SU-DHL-6 (cell line): ENCODE data around the gene BRICD5.

Experiments
- H2AFZ ChIP-seq: fragments of 200-600 bp; sonication (generic); 2 replicates; pipeline ENCODE4 v1.6.1; 2014; ENCODE audit warnings: low read depth, mild to moderate bottlenecking, moderate library complexity, mixed read lengths, antibody characterized with exemption, low read length; ENCODE audit not compliant: severe bottlenecking
- H3F3A ChIP-seq: fragments of 200-600 bp; shearing (Covaris generic); 2 replicates; pipeline ENCODE4 v1.6.0; 2016; ENCODE audit warnings: antibody characterized with exemption, mild to moderate bottlenecking; ENCODE audit not compliant: insufficient read depth
- H3K27ac ChIP-seq: fragments of 200-600 bp; sonication (generic); 2 replicates; pipeline ENCODE4 v1.5.1; 2016; ENCODE audit warnings: low read depth, mild to moderate bottlenecking, low read length, moderate library complexity, mixed read lengths
- H3K27me3 ChIP-seq: fragments of 200-600 bp; sonication (generic), shearing (Covaris generic); 2 replicates; pipeline ENCODE4 v1.6.0; 2014; ENCODE audit warnings: mild to moderate bottlenecking, low read length
- H3K36me3 ChIP-seq: fragments of 200-600 bp; sonication (generic); 2 replicates; pipeline ENCODE4 v1.6.1; 2014; ENCODE audit warnings: mild to moderate bottlenecking, low read length, mixed read lengths
- H3K4me2 ChIP-seq: fragments of 300-600, 200-600 bp; shearing (Covaris generic), sonication (generic); 2 replicates; pipeline ENCODE4 v1.6.0; 2014; ENCODE audit warnings: low read length, low read depth, mild to moderate bottlenecking; ENCODE audit not compliant: poor library complexity, severe bottlenecking
- H3K4me3 ChIP-seq: fragments of 200-600 bp; sonication (generic); 2 replicates; pipeline ENCODE4 v1.5.1; 2014; ENCODE audit warnings: antibody characterized with exemption, low read length, mild to moderate bottlenecking, mixed read lengths; ENCODE audit not compliant: insufficient read depth, poor library complexity, severe bottlenecking
- H3K79me2 ChIP-seq: fragments of 200-600 bp; sonication (generic); 2 replicates; pipeline ENCODE4 v1.6.1; 2014; ENCODE audit warnings: mild to moderate bottlenecking, low read length, moderate library complexity; ENCODE audit not compliant: insufficient read depth
- H3K9ac ChIP-seq: fragments of 200-600 bp; sonication (generic); 2 replicates; pipeline ENCODE4 v1.7.0; 2014; ENCODE audit warnings: mild to moderate bottlenecking, low read length
- H3K9me2 ChIP-seq: fragments of 200-600 bp; sonication (generic); replicated peaks from 2 replicates; pipeline ENCODE4 v1.6.1; 2014; ENCODE audit warnings: low read length; ENCODE audit not compliant: insufficient read depth
- H3K9me3 ChIP-seq: fragments of 200-600 bp; sonication (generic); 2 replicates; pipeline ENCODE4 v1.6.1; 2014; ENCODE audit warnings: low read length, mixed read lengths; ENCODE audit not compliant: insufficient read depth
- H4K20me1 ChIP-seq: fragments of 200-600 bp; sonication (generic); 2 replicates; pipeline ENCODE4 v1.6.1; 2014; ENCODE audit warnings: low read depth, mild to moderate bottlenecking, antibody characterized with exemption, low read length, moderate library complexity, mixed read lengths
- CTCF ChIP-seq: fragments of 200-600 bp; sonication (generic); IDR thresholded peaks from one replicate; pipeline ENCODE4 v1.5.1; 2017; ENCODE audit warnings: antibody characterized with exemption, mild to moderate bottlenecking, low read length, moderate library complexity; ENCODE audit not compliant: insufficient read depth, poor library complexity, severe bottlenecking
- EZH2phosphoT487 ChIP-seq: fragments of 200-600 bp; sonication (generic), shearing (Covaris generic); conservative IDR thresholded peaks from 2 replicates; pipeline ENCODE4 v1.6.1; 2018; ENCODE audit warnings: mild to moderate bottlenecking, antibody characterized with exemption, low read length, moderate library complexity, mixed read lengths

BRICD5 gene

DNA sequence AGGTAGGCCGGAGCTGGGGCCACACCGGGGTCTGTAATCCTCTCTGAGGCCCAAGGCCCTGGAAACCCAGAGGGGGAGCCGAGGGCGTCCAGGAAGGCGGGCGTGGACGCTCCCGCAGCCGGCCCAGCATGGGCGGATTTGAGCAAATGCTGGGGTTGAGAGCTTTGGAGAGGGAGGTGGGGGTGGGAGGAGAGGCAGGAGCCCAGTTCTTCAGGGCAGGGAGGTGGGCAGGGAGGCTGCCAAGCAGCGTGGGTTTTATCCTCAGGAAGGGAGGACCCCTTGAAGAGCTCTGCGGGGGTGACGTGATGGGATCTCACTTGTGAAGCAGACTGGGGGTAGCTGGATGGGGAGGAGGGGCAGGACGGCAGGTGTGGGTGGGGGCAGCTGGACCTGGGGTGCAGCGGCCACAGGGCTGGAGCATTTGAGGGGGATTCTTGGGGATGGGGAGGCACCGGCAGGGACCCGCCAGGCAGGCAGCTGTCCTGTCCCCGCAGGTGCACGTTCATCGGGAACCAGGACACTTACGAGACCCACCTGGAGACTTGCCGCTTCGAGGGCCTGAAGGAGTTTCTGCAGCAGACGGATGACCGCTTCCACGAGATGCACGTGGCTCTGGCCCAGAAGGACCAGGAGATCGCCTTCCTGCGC lies 37.9 kb downstream of the BRICD5 start:
- Histone ChIP-seq H3K9me2 (no peaks in the 10 kb centered on the region), H4K20me1 (no peaks in the 10 kb centered on the region), H3K9me3 (no peaks in the 10 kb centered on the region), H3K9ac (no peak overlapping the region), H3K4me3 (no peak overlapping the region), H3K27me3 (no peaks in the 10 kb centered on the region), H3K4me2 (no peak overlapping the region), H3K79me2 (no peaks in the 10 kb centered on the region), H2AFZ (no peak overlapping the region), H3K36me3 (no peaks in the 10 kb centered on the region), H3K27ac (no peak overlapping the region), H3F3A (no peaks in the 10 kb centered on the region)
- TF ChIP-seq CTCF: no peak
- TF ChIP-seq EZH2phosphoT487: no peak

- no peak overlapping the region for H3K4me3 ChIP-seq
- H2AFZ ChIP-seq: no peak overlapping the region
- H3K36me3 ChIP-seq: no peaks in the 10 kb centered on the region
- no peak for TF ChIP-seq CTCF
- TF ChIP-seq EZH2phosphoT487: no peak
- H3K9ac ChIP-seq: no peak overlapping the region
- no peak overlapping the region for H3K4me2 ChIP-seq
- no peaks in the 10 kb centered on the region for H3K9me3 ChIP-seq
- no peaks in the 10 kb centered on the region for H3F3A ChIP-seq
- no peaks in the 10 kb centered on the region for H4K20me1 ChIP-seq
- H3K27me3 ChIP-seq: no peaks in the 10 kb centered on the region
- H3K9me2 ChIP-seq: no peaks in the 10 kb centered on the region
- no peaks in the 10 kb centered on the region for H3K79me2 ChIP-seq
- no peak overlapping the region for H3K27ac ChIP-seq
These were observed 39.0 kb downstream of the BRICD5 start for GRCh38 chr16:2171601-2172178.

DNA sequence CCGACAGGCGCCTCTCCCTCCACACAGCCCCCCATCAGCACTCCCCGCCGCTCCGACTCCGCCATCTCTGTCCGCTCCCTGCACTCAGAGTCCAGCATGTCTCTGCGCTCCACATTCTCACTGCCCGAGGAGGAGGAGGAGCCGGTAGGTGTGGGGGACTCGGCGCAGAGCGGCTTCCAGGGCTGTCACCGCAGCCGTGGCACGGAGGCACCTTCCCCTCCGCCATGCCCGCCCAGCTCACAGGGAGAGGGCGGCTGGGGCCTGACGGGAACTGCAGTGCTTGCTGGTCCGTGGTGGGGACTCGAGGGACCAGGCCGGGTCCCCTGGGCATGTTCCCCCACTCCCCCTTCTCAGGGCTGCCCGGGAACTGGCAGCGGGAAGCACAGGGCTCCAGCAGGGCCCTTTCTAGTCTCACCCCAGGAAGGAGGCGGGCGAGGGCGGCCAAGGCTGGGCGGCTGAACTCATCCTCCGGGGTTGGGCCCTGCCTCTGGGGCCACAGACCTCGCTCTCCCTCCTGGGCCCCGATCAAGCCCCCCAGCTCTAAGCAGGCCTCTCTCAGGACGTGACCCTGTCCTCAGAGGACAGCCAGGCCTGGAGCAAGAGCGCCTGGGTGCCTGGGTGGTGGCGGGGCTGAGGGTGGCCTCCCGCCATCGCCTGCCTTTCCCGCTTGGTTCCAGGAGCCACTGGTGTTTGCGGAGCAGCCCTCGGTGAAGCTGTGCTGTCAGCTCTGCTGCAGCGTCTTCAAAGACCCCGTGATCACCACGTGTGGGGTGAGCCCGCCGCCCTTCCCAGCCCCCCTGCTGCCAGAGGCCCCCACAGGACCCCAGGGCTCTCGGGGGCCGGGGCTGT lies 39.9 kb downstream of the BRICD5 start:
- Histone ChIP-seq H3K4me2 (no peak overlapping the region), H3K79me2 (no peaks in the 10 kb centered on the region), H3K9me2 (no peaks in the 10 kb centered on the region), H3K27ac (no peak overlapping the region), H3K9me3 (no peaks in the 10 kb centered on the region), H3K27me3 (no peaks in the 10 kb centered on the region), H3K36me3 (no peaks in the 10 kb centered on the region), H3K4me3 (no peak overlapping the region), H3F3A (no peaks in the 10 kb centered on the region), H2AFZ (no peak overlapping the region), H3K9ac (no peak overlapping the region), H4K20me1 (no peaks in the 10 kb centered on the region)
- TF ChIP-seq EZH2phosphoT487 (no peak), CTCF (no peak)
